Liver (tissue), 3 donors: Measurements from ENCODE around the gene EPB42.

ENCODE experiments used
- RAD21 ChIP-seq, 2 donors: IDR thresholded peaks; 2 replicates each; pipeline ENCODE4 v1.6.1; 2016; ENCODE audit warnings: antibody characterized with exemption in 2 of 2, mild to moderate bottlenecking in 2 of 2
- YY1 ChIP-seq: IDR thresholded peaks from 2 replicates; pipeline ENCODE4 v1.6.1; 2016; ENCODE audit warnings: antibody characterized with exemption, mild to moderate bottlenecking
- TF ChIP-seq, protein P1 (sequence below): fragments of 150-350 bp; IDR thresholded peaks from 2 replicates; pipeline ENCODE4 v1.5.1; 2017; ENCODE audit warnings: improper control_type of control experiment, low read depth, low read length; ENCODE audit not compliant: missing input control
- TF ChIP-seq, protein P2 (sequence below): IDR thresholded peaks from 2 replicates; pipeline ENCODE4 v1.6.1; 2016; ENCODE audit warnings: antibody characterized with exemption, mild to moderate bottlenecking
- donor health status: healthy.
- donor health status: healthy.

DNA sequence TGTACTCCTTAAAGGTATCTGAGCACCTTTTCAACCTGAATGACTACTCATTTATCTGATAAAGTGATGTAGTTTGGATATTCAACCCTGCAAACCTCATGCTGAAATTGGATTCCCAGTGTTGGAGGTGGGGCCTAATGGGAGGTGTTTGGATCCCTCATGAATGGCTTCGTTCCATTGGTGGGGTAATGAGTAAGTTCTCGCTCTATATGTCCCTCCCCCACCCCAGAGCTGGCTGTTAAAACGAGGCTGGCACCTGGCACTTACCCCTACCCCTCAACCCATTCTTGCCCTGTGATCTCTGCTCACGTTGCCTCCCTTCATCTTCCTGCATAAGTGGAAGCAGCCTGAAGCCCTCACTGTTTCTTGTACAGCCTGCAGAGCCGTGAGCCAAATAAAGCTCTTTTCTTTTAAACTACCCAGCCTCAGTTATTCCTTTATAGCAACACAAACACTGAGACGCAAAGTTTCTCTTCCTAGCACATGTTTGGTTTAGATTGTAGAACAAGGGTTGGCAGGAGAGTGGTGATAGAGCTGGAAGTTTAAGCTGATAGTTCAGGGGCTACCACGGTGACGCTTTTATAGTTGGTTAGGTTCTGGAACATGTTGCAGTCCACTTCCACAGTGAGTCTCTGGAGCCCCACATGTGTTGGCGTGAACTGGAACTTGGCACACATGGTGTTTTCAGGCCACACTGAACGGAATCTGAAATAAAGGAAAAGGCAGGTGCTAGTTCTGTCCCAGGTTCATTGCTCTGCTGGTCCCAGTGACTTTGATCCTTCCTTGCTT lies 23.9 kb downstream of the EPB42 start:
- TF ChIP-seq, protein P1, sequence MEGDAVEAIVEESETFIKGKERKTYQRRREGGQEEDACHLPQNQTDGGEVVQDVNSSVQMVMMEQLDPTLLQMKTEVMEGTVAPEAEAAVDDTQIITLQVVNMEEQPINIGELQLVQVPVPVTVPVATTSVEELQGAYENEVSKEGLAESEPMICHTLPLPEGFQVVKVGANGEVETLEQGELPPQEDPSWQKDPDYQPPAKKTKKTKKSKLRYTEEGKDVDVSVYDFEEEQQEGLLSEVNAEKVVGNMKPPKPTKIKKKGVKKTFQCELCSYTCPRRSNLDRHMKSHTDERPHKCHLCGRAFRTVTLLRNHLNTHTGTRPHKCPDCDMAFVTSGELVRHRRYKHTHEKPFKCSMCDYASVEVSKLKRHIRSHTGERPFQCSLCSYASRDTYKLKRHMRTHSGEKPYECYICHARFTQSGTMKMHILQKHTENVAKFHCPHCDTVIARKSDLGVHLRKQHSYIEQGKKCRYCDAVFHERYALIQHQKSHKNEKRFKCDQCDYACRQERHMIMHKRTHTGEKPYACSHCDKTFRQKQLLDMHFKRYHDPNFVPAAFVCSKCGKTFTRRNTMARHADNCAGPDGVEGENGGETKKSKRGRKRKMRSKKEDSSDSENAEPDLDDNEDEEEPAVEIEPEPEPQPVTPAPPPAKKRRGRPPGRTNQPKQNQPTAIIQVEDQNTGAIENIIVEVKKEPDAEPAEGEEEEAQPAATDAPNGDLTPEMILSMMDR = no peak
- TF ChIP-seq, protein P2, sequence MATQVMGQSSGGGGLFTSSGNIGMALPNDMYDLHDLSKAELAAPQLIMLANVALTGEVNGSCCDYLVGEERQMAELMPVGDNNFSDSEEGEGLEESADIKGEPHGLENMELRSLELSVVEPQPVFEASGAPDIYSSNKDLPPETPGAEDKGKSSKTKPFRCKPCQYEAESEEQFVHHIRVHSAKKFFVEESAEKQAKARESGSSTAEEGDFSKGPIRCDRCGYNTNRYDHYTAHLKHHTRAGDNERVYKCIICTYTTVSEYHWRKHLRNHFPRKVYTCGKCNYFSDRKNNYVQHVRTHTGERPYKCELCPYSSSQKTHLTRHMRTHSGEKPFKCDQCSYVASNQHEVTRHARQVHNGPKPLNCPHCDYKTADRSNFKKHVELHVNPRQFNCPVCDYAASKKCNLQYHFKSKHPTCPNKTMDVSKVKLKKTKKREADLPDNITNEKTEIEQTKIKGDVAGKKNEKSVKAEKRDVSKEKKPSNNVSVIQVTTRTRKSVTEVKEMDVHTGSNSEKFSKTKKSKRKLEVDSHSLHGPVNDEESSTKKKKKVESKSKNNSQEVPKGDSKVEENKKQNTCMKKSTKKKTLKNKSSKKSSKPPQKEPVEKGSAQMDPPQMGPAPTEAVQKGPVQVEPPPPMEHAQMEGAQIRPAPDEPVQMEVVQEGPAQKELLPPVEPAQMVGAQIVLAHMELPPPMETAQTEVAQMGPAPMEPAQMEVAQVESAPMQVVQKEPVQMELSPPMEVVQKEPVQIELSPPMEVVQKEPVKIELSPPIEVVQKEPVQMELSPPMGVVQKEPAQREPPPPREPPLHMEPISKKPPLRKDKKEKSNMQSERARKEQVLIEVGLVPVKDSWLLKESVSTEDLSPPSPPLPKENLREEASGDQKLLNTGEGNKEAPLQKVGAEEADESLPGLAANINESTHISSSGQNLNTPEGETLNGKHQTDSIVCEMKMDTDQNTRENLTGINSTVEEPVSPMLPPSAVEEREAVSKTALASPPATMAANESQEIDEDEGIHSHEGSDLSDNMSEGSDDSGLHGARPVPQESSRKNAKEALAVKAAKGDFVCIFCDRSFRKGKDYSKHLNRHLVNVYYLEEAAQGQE = no peak
- TF ChIP-seq RAD21 (IDR thresholded peaks at IDR 0.05) = no peak
- no peak for TF ChIP-seq YY1
